ENCODE results near the gene TCFL5.

TCFL5 gene

DNA sequence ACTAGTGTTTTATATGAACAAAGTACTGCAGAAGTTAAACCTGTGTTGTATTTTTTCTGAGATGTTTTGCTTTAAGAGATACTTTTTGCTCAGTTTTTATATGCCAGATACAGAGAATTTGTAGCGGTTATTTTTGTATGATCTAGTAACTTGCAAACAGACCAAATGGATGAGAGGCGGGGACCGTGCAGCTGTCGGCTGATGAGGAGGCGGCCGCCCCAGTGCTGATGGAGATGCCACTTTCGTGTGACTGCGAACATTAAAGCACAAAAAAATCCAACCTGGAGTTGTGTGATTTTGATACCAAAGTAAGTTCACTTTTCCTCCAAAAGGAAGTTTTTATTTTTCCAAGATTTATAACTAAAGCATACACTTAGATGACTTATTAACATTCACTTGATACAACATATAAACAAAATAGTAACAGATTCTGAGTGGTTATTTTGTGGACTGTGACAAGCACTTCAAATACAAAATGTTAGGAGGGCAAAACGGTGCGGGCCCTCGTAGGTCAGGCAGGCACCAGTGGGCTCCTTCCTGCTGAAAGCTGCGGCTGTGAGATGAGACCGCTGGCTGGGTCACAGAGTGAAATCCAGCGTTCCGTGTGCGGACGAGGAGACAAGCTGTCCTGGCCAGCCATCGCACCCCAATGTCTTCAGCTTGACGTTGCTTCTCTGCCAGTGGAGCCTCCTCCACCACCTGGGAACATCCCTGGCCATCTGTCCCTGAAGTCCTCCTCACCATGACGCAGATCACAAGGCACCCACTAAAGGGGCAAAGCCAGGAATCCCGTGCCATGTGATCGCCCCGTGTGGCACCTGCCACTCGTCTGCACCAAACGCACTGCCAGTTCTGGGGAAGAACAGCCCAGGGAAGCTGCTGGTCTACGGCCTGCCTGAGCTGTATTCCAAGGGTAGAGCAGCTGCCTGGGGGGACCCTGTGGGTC, 61.0 kb downstream of the TCFL5 start:
- DNase-seq = peak in 30 of 58 donors; percentile 13 to 80 (median 36)

DNA sequence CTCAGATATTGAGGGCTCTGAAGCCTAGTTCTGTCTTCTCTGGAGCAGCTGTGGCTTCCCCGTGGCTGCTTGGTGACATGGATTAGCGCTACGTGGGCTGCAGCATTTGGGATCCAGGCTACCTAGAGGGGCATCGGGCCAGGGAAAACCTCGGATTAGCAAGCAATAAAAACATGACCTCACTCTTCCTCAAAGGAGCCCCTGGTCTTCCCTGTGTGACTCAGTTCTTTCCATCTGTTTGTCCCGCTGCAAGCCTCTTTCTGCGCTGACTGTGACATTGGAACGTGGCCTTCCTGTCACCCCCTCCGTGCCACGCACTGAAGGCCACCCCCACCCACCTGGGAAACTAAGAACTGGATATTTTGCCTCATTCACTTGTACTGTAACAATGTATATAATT, 61.7 kb downstream of the TCFL5 start:
- DNase-seq = no peak

GRCh38 chr20:62799459-62799858, 62.2 kb downstream of the TCFL5 start:
- DNase-seq = no peak

- no peak for DNase-seq
Observed at GRCh38 chr20:62799036-62799435, 62.6 kb downstream of the TCFL5 start.

GRCh38 chr20:62797671-62798532, 63.7 kb downstream of the TCFL5 start:
- DNase-seq = no peak

DNA sequence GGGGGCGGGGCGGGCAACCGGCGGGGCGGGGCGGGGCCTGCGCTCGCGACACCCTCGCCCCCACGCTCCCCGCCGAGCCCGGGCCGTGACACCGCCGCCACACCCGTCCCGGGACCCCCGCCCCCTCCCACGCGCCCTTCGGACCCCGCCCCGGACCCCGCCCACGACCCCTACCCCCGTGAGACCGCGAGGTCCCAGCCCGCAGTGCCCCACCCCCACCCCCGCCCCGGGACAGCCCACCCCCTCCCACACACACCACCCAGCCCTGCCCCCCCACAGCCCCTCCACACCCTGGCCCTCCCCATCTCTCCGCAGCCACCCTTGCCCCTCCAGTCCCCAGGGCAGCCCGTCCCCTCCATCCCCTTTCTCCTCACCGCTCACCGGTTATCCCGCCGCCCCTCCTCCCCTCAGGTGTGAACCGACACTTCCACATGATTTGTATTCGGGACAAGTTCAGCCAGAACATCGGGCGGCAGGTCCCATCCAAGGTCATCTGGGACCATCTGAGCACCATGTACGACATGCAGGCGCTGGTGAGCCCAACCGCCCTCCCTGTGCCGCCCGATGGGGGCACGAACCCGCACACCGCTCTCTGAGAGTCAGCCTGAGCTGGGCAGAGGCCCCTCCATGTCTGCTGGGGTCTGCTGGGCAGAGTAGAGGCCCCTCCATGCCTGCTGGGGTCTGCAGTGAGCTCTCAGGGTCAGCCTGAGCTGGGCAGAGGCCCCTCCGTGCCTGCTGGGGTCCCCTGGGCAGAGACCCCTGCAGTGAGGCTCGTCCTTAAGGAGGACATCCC, 64.7 kb downstream of the TCFL5 start:
- no peak for DNase-seq

GRCh38 chr20:62795023-62795761, 66.4 kb downstream of the TCFL5 start:
- peak in 46 of 58 donors; percentile 19 to 73 (median 48) for DNase-seq

DNA sequence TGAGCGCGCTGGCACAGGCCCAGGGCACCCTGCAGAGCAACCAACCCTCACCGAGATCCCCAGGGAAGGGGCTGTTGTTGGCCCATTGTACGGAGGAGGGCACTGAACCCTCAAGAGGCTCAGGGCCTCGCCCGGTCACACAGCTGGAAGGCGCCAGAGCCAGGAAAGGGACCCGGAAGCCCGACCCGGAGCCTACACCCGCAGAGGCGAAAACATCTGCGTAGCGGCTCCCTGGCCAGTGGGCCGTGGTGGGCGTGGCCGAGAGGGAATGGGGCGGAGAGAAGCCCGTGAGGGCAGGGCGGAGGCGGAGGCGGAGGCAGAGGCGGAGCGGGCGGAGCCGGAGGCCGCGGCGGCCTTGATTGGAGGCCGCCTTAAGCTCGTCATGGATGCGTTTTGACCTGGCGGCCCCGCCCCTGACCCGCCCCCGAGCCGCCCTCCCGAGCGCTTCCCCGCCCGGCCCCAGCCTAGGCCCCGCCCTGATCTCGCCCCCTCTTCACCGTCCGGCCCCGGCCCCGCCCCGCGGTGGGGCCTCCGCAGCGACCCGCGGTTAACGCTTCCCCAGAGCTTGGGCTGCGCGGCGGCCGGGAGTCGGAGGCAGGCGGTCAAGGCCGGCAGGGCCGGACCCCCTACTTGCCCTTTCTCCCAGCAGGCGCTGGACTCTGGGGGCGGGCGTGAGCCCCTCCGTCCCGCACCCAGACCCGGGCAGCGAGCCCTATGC, 67.5 kb downstream of the TCFL5 start:
- DNase-seq = peak; percentile 55 to 98 (median 92)

GRCh38 chr20:62793757-62794006, 67.9 kb downstream of the TCFL5 start:
- DNase-seq = peak in 2 of 58 donors; percentile 63 to 75

GRCh38 chr20:62792940-62793756, 68.5 kb downstream of the TCFL5 start:
- DNase-seq = no peak

- no peak for DNase-seq
Observed at GRCh38 chr20:62792182-62792939, 69.3 kb downstream of the TCFL5 start.

- DNase-seq = peak in 57 of 58 donors; percentile 25 to 91 (median 81)
Observed at GRCh38 chr20:62791301-62792181, 70.1 kb downstream of the TCFL5 start.
